GM21737 (cell line): ENCODE results near the gene TMEM234.
"Not testable (repeated sequence)": the region's sequence is repeated elsewhere in the genome, so short reads cannot be mapped to it uniquely, and the experiment has no call there.

Source experiments
- ATAC-seq: cut with Tn5 transposase; IDR thresholded peaks from one replicate; pipeline ENCODE4 v1.9.1; 2021; ENCODE audit warnings: mild to moderate bottlenecking, moderate library complexity; ENCODE audit not compliant: unreplicated experiment

The TMEM234 gene

DNA sequence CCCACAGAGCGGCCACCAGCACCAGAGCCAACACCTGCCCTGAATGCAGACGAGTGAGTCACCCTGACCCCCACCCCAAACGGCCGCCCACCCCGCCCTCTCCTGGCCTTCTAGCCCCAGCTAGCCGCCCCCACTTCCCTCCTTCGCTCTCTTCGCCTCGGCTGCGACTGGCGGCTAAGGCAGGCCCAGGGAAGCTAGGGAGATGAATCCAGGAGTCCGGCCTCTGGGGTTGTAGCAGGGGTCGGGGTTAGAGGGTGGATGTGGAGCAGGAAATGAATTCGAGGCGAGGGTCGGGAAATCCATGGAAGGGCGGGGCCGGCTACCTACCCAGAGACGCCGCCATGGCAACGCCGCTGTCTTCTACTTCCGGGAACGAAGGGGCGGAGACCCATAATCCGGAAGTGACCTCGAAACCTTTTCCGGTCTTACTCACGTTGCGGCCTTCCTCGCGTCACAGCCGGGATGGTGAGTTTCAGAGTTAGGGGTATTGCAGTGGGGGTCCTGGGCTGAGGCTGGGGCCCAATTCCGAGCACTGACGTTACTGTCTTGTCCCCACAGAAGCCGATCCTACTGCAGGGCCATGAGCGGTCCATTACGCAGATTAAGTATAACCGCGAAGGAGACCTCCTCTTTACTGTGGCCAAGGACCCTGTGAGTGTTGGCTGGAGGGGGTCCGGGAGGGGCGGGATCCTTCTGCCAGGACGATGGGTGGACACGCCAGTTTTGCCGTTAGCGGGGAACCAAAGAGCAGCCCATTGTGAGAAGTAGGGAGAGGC is at the start of gene TMEM234, which contains the start of gene EIF3I:
TSS of gene TMEM234 (minus strand) at position 374 of the 776 bp plus-strand sequence. CDS start at position 343, 31 bp downstream.
TSS of gene EIF3I (plus strand) at position 428 of the 776 bp plus-strand sequence. CDS start at position 463, 35 bp downstream.
- ATAC-seq: peak; percentile 83

DNA sequence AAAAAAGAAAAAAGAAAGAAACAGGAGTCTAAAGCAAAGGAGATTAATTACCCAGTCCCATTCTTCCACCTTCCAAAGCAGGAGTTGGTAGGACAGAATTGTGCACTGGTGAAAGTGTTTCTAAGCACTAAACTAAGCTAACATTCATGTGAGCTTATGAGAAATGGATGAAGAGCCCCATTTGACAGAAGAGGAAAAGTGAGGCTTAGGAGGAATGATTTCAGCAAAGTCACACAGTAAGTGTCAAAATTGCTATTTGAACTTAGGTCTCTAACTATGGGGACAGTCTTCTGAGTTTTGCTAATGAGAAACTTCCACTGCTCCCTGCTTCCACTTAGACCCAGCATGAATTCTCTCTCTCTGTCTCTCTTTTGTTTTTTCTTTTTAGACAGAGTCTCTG is 47.6 kb upstream of the TMEM234 start:
- no peak for ATAC-seq

DNA sequence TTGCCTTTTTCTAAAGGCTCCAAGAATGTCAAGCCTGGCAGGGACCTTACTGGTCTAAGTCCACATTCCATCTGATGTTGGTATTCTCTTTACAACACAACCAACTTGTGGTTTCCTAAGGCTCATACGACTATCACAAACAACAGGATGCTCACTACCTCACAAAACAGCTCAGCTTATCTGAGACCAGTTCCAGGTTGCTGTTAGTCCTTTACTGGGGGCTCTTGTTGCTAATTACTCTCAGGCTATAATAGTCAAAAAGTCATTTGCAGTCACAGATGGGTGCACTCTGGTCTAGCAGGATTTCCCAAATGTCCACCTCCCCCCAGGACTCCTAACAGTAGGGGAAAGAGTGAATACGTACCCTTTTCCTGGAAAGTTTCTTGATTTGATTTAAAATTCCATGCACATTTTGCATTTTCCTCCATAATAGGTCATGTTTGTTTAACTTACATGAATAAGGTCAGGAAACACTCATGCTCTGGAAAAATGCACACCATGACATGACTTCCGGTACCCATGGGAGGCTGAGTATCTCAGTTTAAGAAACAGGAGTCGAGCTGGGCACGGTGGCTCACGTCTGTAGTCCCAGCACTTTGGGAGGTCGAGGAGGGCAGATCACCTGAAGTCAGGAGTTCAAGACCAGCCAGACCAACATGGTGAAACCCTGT is 44.9 kb upstream of the TMEM234 start:
- ATAC-seq: no peak

DNA sequence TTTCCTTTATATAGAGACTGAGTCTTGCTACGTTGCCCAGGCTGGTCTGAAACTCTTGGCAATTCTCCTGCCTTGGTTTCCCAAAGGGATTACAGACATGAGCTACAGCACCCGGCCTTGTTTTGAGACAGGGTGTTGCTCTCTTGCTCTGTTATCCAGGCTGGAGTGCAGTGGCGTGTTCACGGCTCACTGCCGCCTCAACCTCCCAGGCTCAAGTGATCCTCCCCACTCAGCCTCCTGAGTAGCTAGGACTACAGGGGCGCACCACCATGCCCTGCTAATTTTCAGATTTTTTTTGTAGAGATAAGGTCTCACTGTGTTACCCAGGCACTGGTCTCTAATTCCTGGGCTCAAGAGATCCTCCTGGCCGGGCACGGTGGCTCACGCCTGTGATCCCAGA is 43.7 kb upstream of the TMEM234 start:
- no peak for ATAC-seq

DNA sequence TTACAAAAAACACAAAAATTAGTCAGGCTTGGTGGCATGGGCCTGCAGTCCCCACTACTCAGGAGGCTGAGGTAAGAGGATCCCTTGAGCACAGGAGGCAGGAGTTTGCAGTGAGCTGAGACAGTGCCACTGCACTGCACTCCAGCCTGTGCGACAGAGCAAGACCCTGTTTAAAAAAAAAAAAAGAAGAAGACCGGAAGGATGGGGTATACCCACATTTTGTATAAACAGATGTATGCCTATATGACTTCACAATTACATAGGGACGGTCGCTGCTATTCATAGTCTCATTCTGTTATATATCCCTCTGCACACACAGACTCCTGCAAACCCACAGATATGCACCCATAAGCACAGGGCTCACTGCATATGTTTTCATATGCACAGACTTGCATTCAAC is 41.6 kb upstream of the TMEM234 start:
- ATAC-seq: no peak

DNA sequence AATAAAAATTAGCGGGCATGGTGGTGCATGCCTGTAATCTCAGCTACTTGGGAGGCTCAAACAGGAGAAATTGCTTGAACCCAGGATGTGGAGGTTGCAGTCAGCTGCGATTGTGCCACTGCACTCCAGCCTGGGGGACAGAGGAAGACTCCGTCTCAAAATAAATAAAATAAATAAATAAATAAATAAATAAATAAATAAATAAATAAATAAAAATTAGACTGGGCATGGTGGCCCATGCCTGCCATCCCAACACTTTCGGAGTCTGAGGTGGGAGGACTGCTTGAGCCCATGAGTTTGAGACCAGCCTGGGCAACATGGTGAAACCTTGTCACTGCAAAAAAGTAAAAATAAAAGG is 41.1 kb upstream of the TMEM234 start:
- ATAC-seq: not testable (repeated sequence)

DNA sequence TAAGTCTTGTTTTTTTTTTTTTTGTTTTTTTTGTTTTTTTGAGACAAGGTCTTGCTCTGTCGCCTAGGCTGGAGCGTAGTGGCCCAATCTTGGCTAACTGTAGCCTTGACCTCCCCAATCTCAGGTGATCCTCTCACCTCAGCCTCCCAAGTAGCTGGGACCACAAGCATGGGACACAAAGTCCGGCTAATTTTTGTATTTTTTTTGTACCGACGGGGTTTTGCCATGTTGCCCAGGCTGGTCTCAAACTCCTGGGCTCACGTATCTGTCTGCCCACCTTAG is 35.0 kb upstream of the TMEM234 start:
- no peak for ATAC-seq

DNA sequence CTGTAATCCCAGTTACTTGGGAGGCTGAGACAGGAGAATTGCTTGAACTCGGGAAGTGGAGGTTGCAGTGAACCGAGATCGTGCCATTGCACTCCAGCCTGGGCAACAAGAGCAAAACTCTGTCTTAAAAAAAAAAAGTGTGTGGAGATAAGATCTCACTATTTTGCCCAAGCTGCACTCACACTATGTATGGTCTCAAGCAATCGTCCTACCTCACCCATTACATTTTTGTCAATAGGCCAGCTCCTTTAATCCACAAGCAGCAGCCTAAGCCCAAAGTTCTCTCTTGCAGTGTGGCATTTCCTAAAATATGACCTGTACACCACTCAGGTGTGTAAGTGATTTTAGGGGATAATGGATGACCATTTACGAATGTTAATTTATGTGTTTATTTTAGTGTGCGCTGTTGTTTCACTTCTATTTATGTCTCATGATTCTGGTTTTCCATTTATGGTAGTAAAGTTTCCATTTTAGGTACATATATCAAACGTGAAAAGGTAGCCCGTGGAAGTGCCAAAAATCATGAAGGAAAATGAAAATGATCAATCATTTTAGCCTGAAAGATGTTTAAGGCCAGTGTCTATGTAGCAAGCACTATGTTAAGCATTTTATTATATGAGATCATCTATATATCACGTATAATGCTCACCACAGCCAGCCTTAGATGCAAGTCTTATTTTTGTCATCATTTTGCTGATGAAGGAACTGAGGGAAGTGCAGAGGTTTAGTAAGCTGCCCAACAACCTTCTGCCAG is 34.5 kb upstream of the TMEM234 start:
- no peak for ATAC-seq

DNA sequence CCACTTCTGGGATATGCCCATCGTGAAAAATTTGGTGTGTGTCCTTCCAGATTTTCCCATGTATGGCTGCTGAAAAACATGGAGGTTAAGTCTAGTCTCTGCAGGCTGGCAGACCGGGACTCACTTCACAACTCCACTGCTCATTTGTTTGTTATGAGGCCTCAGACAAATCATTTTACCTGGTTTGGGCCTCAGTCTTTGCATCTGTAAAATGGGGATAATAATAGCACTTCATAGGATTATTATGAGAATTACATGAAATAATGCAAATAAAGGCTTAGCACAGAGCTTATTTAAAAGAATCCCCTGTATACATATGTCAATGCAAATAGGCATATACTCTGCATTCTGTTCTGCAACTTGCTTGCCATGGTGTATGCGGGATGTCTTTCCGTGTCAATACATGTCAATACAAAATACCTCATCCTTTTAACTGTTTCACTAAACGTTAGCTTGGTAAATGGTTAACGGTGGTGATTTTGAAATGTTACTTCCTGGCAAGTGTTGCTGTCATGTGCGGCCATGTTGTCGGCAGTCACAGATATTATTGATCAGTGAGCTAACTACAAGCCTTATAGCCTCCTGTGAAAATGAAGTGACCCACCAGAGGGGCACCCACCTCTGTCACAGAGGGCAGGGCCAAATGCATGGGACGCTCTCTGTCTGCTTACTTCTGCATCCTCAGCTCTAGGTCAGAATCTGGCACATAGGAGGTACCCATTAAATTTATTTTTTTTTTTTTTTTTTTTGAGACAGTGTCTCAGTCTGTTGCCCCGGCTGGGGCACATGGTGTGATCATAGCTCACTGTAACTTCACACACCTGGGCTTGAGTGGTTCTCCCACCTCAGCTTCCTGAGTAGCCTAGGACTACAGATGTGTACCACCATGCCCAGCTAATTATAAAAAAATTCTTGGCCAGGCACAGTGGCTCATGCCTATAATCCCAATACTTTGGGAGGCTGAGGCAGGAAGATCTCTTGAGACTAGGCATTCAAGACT is 33.2 kb upstream of the TMEM234 start:
- no peak for ATAC-seq

DNA sequence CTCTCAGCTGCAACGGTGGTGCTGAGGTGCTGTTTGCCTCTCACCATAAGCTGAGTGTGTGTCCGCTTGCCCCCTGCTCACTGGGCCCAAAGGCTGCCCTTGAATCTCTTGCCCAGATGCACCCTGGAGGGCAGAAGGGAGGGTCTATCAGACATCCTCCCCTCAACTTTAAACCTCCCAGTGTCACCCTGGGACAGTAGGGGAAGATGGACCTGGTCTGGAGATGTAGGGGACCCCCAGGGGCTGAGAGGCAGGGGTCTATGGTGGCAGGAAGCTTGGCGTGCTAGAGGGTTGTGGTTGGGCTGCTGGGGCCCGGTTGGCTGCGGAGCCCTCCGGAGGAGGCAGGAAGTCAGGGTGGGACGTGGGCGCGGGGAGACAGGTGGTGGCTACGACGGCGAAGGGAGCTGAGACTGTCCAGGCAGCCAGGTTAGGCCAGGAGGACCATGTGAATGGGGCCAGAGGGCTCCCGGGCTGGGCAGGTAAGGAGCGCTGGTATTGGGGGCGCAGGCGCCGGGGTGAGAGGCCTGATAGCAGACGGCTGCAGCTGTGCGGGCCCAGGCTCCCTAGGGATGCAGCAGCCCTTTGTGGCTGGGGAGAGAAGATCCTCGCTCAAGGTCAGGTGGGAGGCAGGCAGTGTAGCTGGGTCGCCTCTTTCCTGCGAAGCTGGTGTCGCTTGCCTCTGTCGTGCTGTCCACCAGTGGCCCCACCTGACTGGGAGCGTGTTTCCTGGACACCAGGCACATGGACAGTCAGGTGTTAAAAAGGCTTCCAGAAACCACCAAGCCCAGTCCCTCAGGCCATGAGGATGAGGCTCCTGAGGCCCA is 29.0 kb upstream of the TMEM234 start, which contains the start of gene LCK:
TSS of gene LCK (plus strand) at position 373 of the 824 bp plus-strand sequence. CDS start 23,065 bp downstream, outside the sequence.
- ATAC-seq: no peak

DNA sequence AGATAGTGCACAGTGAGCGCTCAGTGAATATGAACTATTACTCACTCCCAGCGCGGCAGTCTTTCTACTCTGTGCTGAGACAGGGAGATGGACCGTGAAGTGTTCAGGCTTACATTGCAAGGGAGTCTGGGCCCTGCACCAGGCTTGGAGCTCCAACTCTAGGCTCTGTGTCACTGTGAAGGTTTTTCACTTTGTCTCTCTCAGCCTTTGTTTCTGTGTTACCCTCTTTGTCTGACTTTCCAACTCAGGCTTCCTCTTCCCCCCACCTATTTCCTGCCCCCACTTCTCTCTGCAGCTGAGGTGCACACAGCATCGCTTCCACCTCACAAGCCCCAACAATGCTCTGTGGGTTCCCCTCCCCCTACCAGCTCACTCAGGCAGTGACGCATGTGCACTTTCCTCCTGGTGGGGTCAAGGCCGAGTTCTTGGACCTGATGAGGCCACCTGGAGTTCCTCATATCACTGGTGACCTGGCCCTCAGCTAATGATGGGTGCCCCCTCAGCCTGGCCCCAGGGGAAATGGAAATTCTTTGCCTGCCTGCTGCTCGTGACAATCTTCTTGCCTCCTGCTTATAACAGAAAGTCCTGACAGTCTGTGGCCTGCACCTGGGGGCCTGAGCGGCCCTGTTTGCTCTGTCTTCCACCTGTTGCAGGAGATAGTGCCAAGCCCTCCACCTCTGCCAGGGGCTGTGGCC is 27.8 kb upstream of the TMEM234 start:
- ATAC-seq: peak; percentile 56

GRCh38 chr1:32247983-32248889 is 26.1 kb upstream of the TMEM234 start:
- ATAC-seq: no peak

GRCh38 chr1:32247452-32247851 is 25.3 kb upstream of the TMEM234 start:
- no peak for ATAC-seq

GRCh38 chr1:32246888-32247273 is 24.7 kb upstream of the TMEM234 start, which contains the start of gene FAM167B:
Gene FAM167B (plus strand): TSS chr1:32247222. CDS start chr1:32247422, 200 bp downstream.
- ATAC-seq: no peak

DNA sequence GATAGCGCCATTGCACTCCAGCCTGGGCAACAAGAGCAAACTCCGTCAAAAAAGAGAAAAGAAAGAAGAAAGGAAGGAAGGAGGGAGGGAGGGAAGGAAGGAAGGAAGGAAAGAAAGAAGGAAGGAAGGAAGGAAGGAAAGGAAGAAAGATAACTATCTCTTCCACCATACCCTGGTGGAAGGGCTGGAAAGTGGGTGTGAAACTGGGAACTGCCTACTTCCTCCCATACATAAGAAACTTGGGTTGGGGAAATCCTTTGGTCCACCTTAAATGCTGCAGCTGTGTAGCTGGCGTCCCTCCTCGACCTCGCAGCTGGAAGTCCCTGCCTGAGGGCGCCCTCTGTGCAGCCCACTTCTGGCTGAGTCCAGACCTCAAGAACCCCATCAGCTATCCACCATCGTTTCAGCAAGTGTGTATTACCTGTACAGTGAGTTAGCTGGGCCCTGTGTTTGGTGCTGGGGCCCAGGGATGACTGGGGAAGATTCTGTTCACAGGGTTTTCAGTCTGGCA is 20.2 kb upstream of the TMEM234 start:
- ATAC-seq: no peak

- ATAC-seq: no peak
Observed at GRCh38 chr1:32241001-32241763, 19.0 kb upstream of the TMEM234 start.
